ENCODE results near the gene CDK5. TPM values are rescaled to one million over a fixed set of nuclear protein-coding genes. Genes with fewer than 3 reads are reported as not detected.

CDK5 gene
- total RNA-seq, 1 experiment from 2014 or later, result 23.8 TPM

GRCh38 chr7:151046603-151047573 is 10.8 kb downstream of the CDK5 start:
- no peaks in the 10 kb centered on the region; the same call in 1 of the 2 replicates for H3K27me3 ChIP-seq (replicated peaks; ENCODE audit: control insufficient read depth, insufficient read depth, low read length)
- no peaks in the 10 kb centered on the region for H3K36me3 ChIP-seq (ENCODE audit: control insufficient read depth, insufficient read depth, low read length)
- H3K4me3 ChIP-seq (ENCODE audit: low read depth, low read length), result no peak overlapping the region
- Mint-ChIP-seq H3K9me3 (ENCODE audit: unreplicated experiment) (no peaks in the 10 kb centered on the region), H3K36me3 (ENCODE audit: insufficient read depth, unreplicated experiment) (no peaks in the 10 kb centered on the region), H3K4me3 (ENCODE audit: unreplicated experiment) (no peak overlapping the region), H3K27ac (ENCODE audit: unreplicated experiment) (no peak overlapping the region), H3K4me1 (ENCODE audit: low read depth, unreplicated experiment) (no peaks in the 10 kb centered on the region), H3K27me3 (ENCODE audit: insufficient read depth, unreplicated experiment) (peaks cover 4% of the 10 kb centered on the region)
- no peaks in the 10 kb centered on the region for H3K4me1 ChIP-seq
- no peaks in the 10 kb centered on the region for H3K9me3 ChIP-seq
- no TSS peak for BruUV-seq (replicated peaks)
- POLR2A ChIA-PET, result interaction anchor here (1.0 kb wide), 1 partner anchor 19 kb away, joined by 3 read pairs; the partner anchor contains the start of gene ABCB8
- CTCF ChIA-PET, result interaction anchor here (0.6 kb wide), 1 partner anchor 22 kb away, joined by 6 read pairs; the partner anchor contains the start of gene ATG9B
- DNase-seq, result no peak
- intact Hi-C loops (cut with micrococcal nuclease; ENCODE audit: unreplicated experiment), result no loop called here
- TF ChIP-seq, protein P1, sequence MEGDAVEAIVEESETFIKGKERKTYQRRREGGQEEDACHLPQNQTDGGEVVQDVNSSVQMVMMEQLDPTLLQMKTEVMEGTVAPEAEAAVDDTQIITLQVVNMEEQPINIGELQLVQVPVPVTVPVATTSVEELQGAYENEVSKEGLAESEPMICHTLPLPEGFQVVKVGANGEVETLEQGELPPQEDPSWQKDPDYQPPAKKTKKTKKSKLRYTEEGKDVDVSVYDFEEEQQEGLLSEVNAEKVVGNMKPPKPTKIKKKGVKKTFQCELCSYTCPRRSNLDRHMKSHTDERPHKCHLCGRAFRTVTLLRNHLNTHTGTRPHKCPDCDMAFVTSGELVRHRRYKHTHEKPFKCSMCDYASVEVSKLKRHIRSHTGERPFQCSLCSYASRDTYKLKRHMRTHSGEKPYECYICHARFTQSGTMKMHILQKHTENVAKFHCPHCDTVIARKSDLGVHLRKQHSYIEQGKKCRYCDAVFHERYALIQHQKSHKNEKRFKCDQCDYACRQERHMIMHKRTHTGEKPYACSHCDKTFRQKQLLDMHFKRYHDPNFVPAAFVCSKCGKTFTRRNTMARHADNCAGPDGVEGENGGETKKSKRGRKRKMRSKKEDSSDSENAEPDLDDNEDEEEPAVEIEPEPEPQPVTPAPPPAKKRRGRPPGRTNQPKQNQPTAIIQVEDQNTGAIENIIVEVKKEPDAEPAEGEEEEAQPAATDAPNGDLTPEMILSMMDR (IDR thresholded peaks at IDR 0.05; ENCODE audit: insufficient read depth in 1 of 2, low read depth in 1 of 2, low read length in 1 of 2, severe bottlenecking in 1 of 2, unreplicated experiment in 1 of 2), result no peak

GRCh38 chr7:151045967-151046366 is 11.7 kb downstream of the CDK5 start:
- TF ChIP-seq, protein P1 (IDR thresholded peaks at IDR 0.05; ENCODE audit: insufficient read depth in 1 of 2, low read depth in 1 of 2, low read length in 1 of 2, severe bottlenecking in 1 of 2, unreplicated experiment in 1 of 2), result no peak
- Histone ChIP-seq H3K4me1 (no peaks in the 10 kb centered on the region), H3K9me3 (no peaks in the 10 kb centered on the region), H3K4me3 (ENCODE audit: low read depth, low read length) (no peak overlapping the region), H3K36me3 (ENCODE audit: control insufficient read depth, insufficient read depth, low read length) (no peaks in the 10 kb centered on the region), H3K27me3 (replicated peaks; ENCODE audit: control insufficient read depth, insufficient read depth, low read length) (no peaks in the 10 kb centered on the region; the same call in 1 of the 2 replicates)
- no peak overlapping the region for H3K27ac Mint-ChIP-seq (ENCODE audit: unreplicated experiment)
- no peaks in the 10 kb centered on the region for H3K9me3 Mint-ChIP-seq (ENCODE audit: unreplicated experiment)
- POLR2A ChIA-PET, result interaction anchor here (1.0 kb wide), 1 partner anchor 18 kb away, joined by 3 read pairs; the partner anchor contains the start of gene ABCB8
- BruUV-seq (replicated peaks), result no TSS peak
- CTCF ChIA-PET, result no interaction called here
- H3K36me3 Mint-ChIP-seq (ENCODE audit: insufficient read depth, unreplicated experiment), result no peaks in the 10 kb centered on the region
- H3K27me3 Mint-ChIP-seq (ENCODE audit: insufficient read depth, unreplicated experiment), result peaks cover 4% of the 10 kb centered on the region
- no peak for DNase-seq
- no peak overlapping the region for H3K4me3 Mint-ChIP-seq (ENCODE audit: unreplicated experiment)
- no peaks in the 10 kb centered on the region for H3K4me1 Mint-ChIP-seq (ENCODE audit: low read depth, unreplicated experiment)
- intact Hi-C loops (cut with micrococcal nuclease; ENCODE audit: unreplicated experiment), result no loop called here

DNA sequence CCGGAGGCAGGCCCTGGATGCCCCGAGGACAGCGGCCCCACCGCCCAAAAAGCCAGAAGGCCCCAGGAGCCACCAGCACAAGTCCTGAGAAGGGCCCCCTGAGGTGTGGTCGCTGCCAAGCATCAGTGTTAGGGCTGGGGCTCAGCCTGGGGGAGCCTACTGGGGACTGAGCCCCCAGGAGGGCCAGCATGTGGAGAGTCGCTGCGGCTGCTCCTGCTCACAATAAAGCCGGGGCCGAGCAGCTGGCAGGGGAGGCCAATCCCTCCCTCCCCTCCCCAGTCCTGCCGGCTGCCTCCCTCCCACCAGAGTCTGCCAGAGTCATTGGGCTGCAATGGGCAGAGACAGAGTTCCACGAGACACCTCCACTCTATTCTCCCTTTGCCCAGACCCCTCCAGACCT is 12.4 kb downstream of the CDK5 start:
- ChIA-PET POLR2A (no interaction called here), CTCF (no interaction called here)
- Histone ChIP-seq H3K9me3 (no peaks in the 10 kb centered on the region), H3K4me1 (no peaks in the 10 kb centered on the region), H3K27me3 (replicated peaks; ENCODE audit: control insufficient read depth, insufficient read depth, low read length) (no peaks in the 10 kb centered on the region; the same call in 1 of the 2 replicates), H3K36me3 (ENCODE audit: control insufficient read depth, insufficient read depth, low read length) (no peaks in the 10 kb centered on the region), H3K4me3 (ENCODE audit: low read depth, low read length) (no peak overlapping the region)
- H3K4me3 Mint-ChIP-seq (ENCODE audit: unreplicated experiment), result no peak overlapping the region
- BruUV-seq (replicated peaks), result no TSS peak
- TF ChIP-seq, protein P1 (IDR thresholded peaks at IDR 0.05; ENCODE audit: insufficient read depth in 1 of 2, low read depth in 1 of 2, low read length in 1 of 2, severe bottlenecking in 1 of 2, unreplicated experiment in 1 of 2), result no peak
- H3K4me1 Mint-ChIP-seq (ENCODE audit: low read depth, unreplicated experiment), result no peaks in the 10 kb centered on the region
- no peaks in the 10 kb centered on the region for H3K36me3 Mint-ChIP-seq (ENCODE audit: insufficient read depth, unreplicated experiment)
- peaks cover 4% of the 10 kb centered on the region for H3K27me3 Mint-ChIP-seq (ENCODE audit: insufficient read depth, unreplicated experiment)
- no peak for DNase-seq
- no peaks in the 10 kb centered on the region for H3K9me3 Mint-ChIP-seq (ENCODE audit: unreplicated experiment)
- no peak overlapping the region for H3K27ac Mint-ChIP-seq (ENCODE audit: unreplicated experiment)
- intact Hi-C loops (cut with micrococcal nuclease; ENCODE audit: unreplicated experiment), result no loop called here
